ENCODE measurements around the gene WWOX. TPM values are rescaled to one million over a fixed set of nuclear protein-coding genes. Genes with fewer than 3 reads are reported as not detected.

Gene WWOX
- total RNA-seq, 2 donors from 2014 or later = 33.8 to 82.5 TPM

DNA sequence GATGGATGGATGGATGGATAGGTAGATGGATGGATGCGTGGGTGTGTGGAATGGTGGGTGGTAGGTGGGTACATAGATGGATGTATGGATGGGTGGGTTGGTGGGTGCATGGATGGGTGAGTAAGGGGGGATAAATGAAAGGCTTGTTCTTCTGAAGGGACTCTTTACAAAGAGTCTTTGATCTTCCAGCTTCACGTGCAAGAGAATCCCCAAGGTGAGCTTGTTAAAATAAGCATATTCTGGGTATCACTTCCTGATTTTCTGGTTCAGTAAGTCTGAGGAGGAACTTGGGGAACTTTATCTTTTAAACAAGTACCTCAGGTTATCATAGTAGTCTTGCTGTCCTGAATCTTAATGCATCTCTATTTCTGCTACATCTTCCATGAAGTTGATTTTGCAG lies 862.0 kb downstream of the WWOX start:
- no peak overlapping the region for H3K4me3 ChIP-seq
- no peaks in the 10 kb centered on the region for H3K4me1 ChIP-seq (ENCODE audit: control insufficient read depth in 1 of 2, low read depth in 2 of 2)
- H3K27ac ChIP-seq = no peak overlapping the region
- H3K27me3 ChIP-seq (replicated peaks; ENCODE audit: insufficient read depth) = no peaks in the 10 kb centered on the region
- H3K9me3 ChIP-seq = no peaks in the 10 kb centered on the region
- H3K36me3 ChIP-seq = no peaks in the 10 kb centered on the region
- TF ChIP-seq, protein P1, sequence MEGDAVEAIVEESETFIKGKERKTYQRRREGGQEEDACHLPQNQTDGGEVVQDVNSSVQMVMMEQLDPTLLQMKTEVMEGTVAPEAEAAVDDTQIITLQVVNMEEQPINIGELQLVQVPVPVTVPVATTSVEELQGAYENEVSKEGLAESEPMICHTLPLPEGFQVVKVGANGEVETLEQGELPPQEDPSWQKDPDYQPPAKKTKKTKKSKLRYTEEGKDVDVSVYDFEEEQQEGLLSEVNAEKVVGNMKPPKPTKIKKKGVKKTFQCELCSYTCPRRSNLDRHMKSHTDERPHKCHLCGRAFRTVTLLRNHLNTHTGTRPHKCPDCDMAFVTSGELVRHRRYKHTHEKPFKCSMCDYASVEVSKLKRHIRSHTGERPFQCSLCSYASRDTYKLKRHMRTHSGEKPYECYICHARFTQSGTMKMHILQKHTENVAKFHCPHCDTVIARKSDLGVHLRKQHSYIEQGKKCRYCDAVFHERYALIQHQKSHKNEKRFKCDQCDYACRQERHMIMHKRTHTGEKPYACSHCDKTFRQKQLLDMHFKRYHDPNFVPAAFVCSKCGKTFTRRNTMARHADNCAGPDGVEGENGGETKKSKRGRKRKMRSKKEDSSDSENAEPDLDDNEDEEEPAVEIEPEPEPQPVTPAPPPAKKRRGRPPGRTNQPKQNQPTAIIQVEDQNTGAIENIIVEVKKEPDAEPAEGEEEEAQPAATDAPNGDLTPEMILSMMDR (IDR thresholded peaks at IDR 0.05) = no peak
- DNase-seq (ENCODE audit: low spot score) (no peak), ATAC-seq (ENCODE audit: insufficient number of reproducible peaks, low FRiP score, low read depth) (no peak)

GRCh38 chr16:78962457-78962929 lies 863.0 kb downstream of the WWOX start:
- TF ChIP-seq, protein P1 (IDR thresholded peaks at IDR 0.05) = no peak
- H3K4me1 ChIP-seq (ENCODE audit: control insufficient read depth in 1 of 2, low read depth in 2 of 2) = no peaks in the 10 kb centered on the region
- H3K4me3 ChIP-seq = no peak overlapping the region
- no peaks in the 10 kb centered on the region for H3K9me3 ChIP-seq
- H3K27me3 ChIP-seq (replicated peaks; ENCODE audit: insufficient read depth) = no peaks in the 10 kb centered on the region
- DNase-seq (ENCODE audit: low spot score) = no peak
- H3K36me3 ChIP-seq = no peaks in the 10 kb centered on the region
- H3K27ac ChIP-seq = no peak overlapping the region
- ATAC-seq (ENCODE audit: insufficient number of reproducible peaks, low FRiP score, low read depth) = no peak

DNA sequence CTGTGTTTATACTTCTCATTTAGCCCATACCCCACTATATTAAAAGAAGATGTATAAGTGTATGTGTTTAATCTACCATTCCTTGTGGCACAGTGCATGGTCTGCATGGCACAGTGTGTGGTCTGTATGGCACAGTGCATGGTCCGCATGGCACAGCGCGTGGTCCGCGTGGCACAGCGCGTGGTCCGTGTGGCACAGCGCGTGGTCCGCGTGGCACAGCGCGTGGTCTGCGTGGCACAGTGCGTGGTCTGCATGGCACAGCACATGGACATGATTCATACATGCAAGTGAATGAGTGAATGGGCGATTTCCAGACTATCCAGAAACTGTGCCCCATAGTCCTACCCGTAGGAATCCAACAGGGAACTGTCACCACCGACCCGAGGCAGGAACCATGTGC lies 868.5 kb downstream of the WWOX start:
- no peaks in the 10 kb centered on the region for H3K9me3 ChIP-seq
- ATAC-seq (ENCODE audit: insufficient number of reproducible peaks, low FRiP score, low read depth) = no peak
- no peak overlapping the region for H3K27ac ChIP-seq

DNA sequence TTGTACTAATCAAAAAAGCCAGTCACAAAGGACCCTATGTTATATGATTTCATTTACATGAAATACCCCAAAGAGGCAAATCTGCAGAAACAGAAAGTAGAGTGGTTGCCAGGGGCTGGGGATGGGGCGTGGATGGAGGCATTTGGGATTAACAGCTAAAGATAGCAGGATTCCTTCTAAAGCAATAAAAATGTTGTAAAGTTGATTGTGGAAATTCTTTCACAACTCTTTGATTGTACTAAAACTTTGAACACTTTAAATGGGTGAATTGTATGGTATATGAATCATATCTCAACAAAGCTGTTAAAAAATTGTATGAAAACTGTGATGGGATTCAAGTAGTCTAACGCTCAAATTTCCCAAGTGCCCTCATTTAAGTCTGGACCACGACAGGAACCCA lies 870.3 kb downstream of the WWOX start:
- no peak overlapping the region for H3K4me3 ChIP-seq
- no peaks in the 10 kb centered on the region for H3K27me3 ChIP-seq (replicated peaks; ENCODE audit: insufficient read depth)
- ATAC-seq (ENCODE audit: insufficient number of reproducible peaks, low FRiP score, low read depth) (no peak), DNase-seq (ENCODE audit: low spot score) (no peak)
- H3K27ac ChIP-seq = no peak overlapping the region
- no peaks in the 10 kb centered on the region for H3K4me1 ChIP-seq (ENCODE audit: control insufficient read depth in 1 of 2, low read depth in 2 of 2)
- TF ChIP-seq, protein P1 (IDR thresholded peaks at IDR 0.05) = no peak
- H3K36me3 ChIP-seq = no peaks in the 10 kb centered on the region
- H3K9me3 ChIP-seq = no peaks in the 10 kb centered on the region

More for the DNA sequence above, 868.5 kb downstream of the WWOX start:
- no peaks in the 10 kb centered on the region for H3K27me3 ChIP-seq (replicated peaks; ENCODE audit: insufficient read depth)
- H3K4me1 ChIP-seq (ENCODE audit: control insufficient read depth in 1 of 2, low read depth in 2 of 2) = no peaks in the 10 kb centered on the region
- H3K36me3 ChIP-seq = no peaks in the 10 kb centered on the region
- no peak overlapping the region for H3K4me3 ChIP-seq
- no peak for DNase-seq (ENCODE audit: low spot score)
- TF ChIP-seq, protein P1 (IDR thresholded peaks at IDR 0.05) = no peak

GRCh38 chr16:78970650-78971049 lies 871.2 kb downstream of the WWOX start:
- Histone ChIP-seq H3K4me1 (ENCODE audit: control insufficient read depth in 1 of 2, low read depth in 2 of 2) (no peaks in the 10 kb centered on the region), H3K27me3 (replicated peaks; ENCODE audit: insufficient read depth) (no peaks in the 10 kb centered on the region), H3K27ac (no peak overlapping the region), H3K36me3 (no peaks in the 10 kb centered on the region), H3K4me3 (no peak overlapping the region), H3K9me3 (no peaks in the 10 kb centered on the region)
- ATAC-seq (ENCODE audit: insufficient number of reproducible peaks, low FRiP score, low read depth) (no peak), DNase-seq (ENCODE audit: low spot score) (no peak)
- TF ChIP-seq, protein P1 (IDR thresholded peaks at IDR 0.05) = no peak
